OCI-LY7 (cell line): ENCODE measurements around the gene HSD17B13. TPM values are rescaled to one million over a fixed set of nuclear protein-coding genes. Genes with fewer than 3 reads are reported as not detected.

ENCODE experiments used
- BruUV-seq: library from RNA; stranded (reverse); fragments of 400-500 nt; replicated peaks from 2 replicates; lab custom pipeline; 2021; lab: Mats Ljungman, UMichigan
- CTCF ChIA-PET: fragments of 300-600 bp; sonication (Branson Sonifier 250); formaldehyde crosslinking; loops from one replicate; lab custom pipeline; 2022; ENCODE audit warnings: antibody characterized with exemption; ENCODE audit not compliant: unreplicated experiment; lab: Charles Lee
- POLR2A ChIA-PET: fragments of 300-600 bp; sonication (Branson Sonifier 250); formaldehyde crosslinking; loops from one replicate; lab custom pipeline; 2022; ENCODE audit warnings: antibody characterized with exemption; lab: Charles Lee
- DNase-seq: peaks from one replicate; pipeline ENCODE4 v3.0.0-alpha.2; 2015; ENCODE audit warnings: low spot score
- H2AFZ ChIP-seq: fragments of 200-600 bp; sonication (generic), shearing (Covaris generic); 2 replicates; pipeline ENCODE4 v1.6.1; 2014; ENCODE audit warnings: mild to moderate bottlenecking, antibody characterized with exemption, low read length, moderate library complexity
- H3K27ac ChIP-seq: fragments of 200-600 bp; sonication (generic); 2 replicates; pipeline ENCODE4 v1.5.1; 2014; ENCODE audit warnings: mixed run types, low read depth, mild to moderate bottlenecking, moderate library complexity, low read length, inconsistent platforms; ENCODE audit not compliant: poor library complexity, severe bottlenecking
- H3K36me3 ChIP-seq: fragments of 200-600 bp; sonication (generic); 2 replicates; pipeline ENCODE4 v1.6.1; 2014; ENCODE audit warnings: mild to moderate bottlenecking, antibody characterized with exemption, low read length, moderate library complexity, mixed read lengths; ENCODE audit not compliant: insufficient read depth
- H3K4me1 ChIP-seq: fragments of 200-600 bp; sonication (generic); 2 replicates; pipeline ENCODE4 v1.5.1; 2014; ENCODE audit warnings: mild to moderate bottlenecking, low read length; ENCODE audit not compliant: insufficient read depth, poor library complexity, severe bottlenecking
- H3K4me2 ChIP-seq: fragments of 200-600 bp; sonication (generic); 2 replicates; pipeline ENCODE4 v1.6.1; 2014; ENCODE audit warnings: mild to moderate bottlenecking, low read length
- H3K4me3 ChIP-seq: fragments of 200-600 bp; sonication (generic); 2 replicates; pipeline ENCODE4 v1.5.1; 2014; ENCODE audit warnings: mild to moderate bottlenecking, low read depth, low read length; ENCODE audit not compliant: poor library complexity, severe bottlenecking
- H3K79me2 ChIP-seq: fragments of 200-600 bp; sonication (generic); 2 replicates; pipeline ENCODE4 v1.6.1; 2016; ENCODE audit warnings: low read depth, mild to moderate bottlenecking, low read length, moderate library complexity, mixed read lengths; ENCODE audit not compliant: insufficient read depth
- H3K9me2 ChIP-seq: fragments of 200-600 bp; sonication (generic); 2 replicates; pipeline ENCODE4 v1.6.1; 2016; ENCODE audit warnings: mild to moderate bottlenecking, low read length, mixed read lengths; ENCODE audit not compliant: insufficient read depth
- H3K9me3 ChIP-seq: fragments of 200-600 bp; sonication (generic); 2 replicates; pipeline ENCODE4 v1.6.1; 2014; ENCODE audit warnings: mild to moderate bottlenecking, mixed run types, low read length, mixed read lengths
- H4K20me1 ChIP-seq: fragments of 200-600 bp; sonication (generic); 2 replicates; pipeline ENCODE4 v1.6.1; 2014; ENCODE audit warnings: mild to moderate bottlenecking, antibody characterized with exemption, low read length, moderate library complexity, mixed read lengths; ENCODE audit not compliant: insufficient read depth
- CTCF ChIP-seq: fragments of 200-600 bp; sonication (generic); conservative IDR thresholded peaks from 2 replicates; pipeline ENCODE4 v1.5.1; 2014; ENCODE audit warnings: mild to moderate bottlenecking, antibody characterized with exemption, low read length, moderate library complexity, mixed read lengths
- EZH2phosphoT487 ChIP-seq: fragments of 200-600 bp; sonication (generic); IDR thresholded peaks from 2 replicates; pipeline ENCODE4 v1.6.1; 2018; ENCODE audit warnings: low read depth, borderline replicate concordance, mild to moderate bottlenecking, mixed run types, antibody characterized with exemption, low read length, moderate library complexity, mixed read lengths
- intact Hi-C: fragments of 100-400 bp; cut with micrococcal nuclease; formaldehyde crosslinking; loops from one replicate; pipeline ENCODE4 v1.10.0; 2022; ENCODE audit not compliant: unreplicated experiment
- total RNA-seq, 2 experiments: library from RNA; depleted of rRNA in 1 of 2; stranded (reverse); fragments of >200 nt in 1 of 2; shearing (Covaris generic) in 1 of 2; gene quantifications; 2 replicates each; pipeline ENCODE4 v1.2.3, GENCODE V29; 2014 to 2022

The HSD17B13 gene
- total RNA-seq, 2 experiments from 2014 or later, result not detected

- no peak overlapping the region for H3K4me2 ChIP-seq
- H3K36me3 ChIP-seq, result no peaks in the 10 kb centered on the region
- no peak for TF ChIP-seq CTCF
- TF ChIP-seq EZH2phosphoT487, result no peak
- DNase-seq, result no peak
- intact Hi-C loops, result no loop called here
- H3K27ac ChIP-seq, result no peak overlapping the region
- H2AFZ ChIP-seq, result no peak overlapping the region
- H3K79me2 ChIP-seq, result no peaks in the 10 kb centered on the region
- no peaks in the 10 kb centered on the region for H3K9me2 ChIP-seq
- no peaks in the 10 kb centered on the region for H4K20me1 ChIP-seq
- no peak overlapping the region for H3K4me3 ChIP-seq
- no TSS peak for BruUV-seq
- H3K9me3 ChIP-seq, result no peaks in the 10 kb centered on the region
- H3K4me1 ChIP-seq, result no peaks in the 10 kb centered on the region
- ChIA-PET POLR2A (interaction anchor here (0.9 kb wide), 1 partner anchor 9 kb away, joined by 4 read pairs; no protein-coding TSS in a partner anchor), CTCF (no interaction called here)
Measured at GRCh38 chr4:87313756-87314155, 8.9 kb downstream of the HSD17B13 start.

GRCh38 chr4:87311684-87312083 lies 11.0 kb downstream of the HSD17B13 start:
- no peak for DNase-seq
- no peaks in the 10 kb centered on the region for H3K4me1 ChIP-seq
- H3K9me2 ChIP-seq, result no peaks in the 10 kb centered on the region
- no peaks in the 10 kb centered on the region for H3K9me3 ChIP-seq
- BruUV-seq, result no TSS peak
- no peak overlapping the region for H3K4me3 ChIP-seq
- no peaks in the 10 kb centered on the region for H4K20me1 ChIP-seq
- no peak for TF ChIP-seq CTCF
- TF ChIP-seq EZH2phosphoT487, result no peak
- H3K4me2 ChIP-seq, result no peak overlapping the region
- ChIA-PET CTCF (no interaction called here), POLR2A (no interaction called here)
- no peaks in the 10 kb centered on the region for H3K36me3 ChIP-seq
- intact Hi-C loops, result no loop called here
- H3K79me2 ChIP-seq, result no peaks in the 10 kb centered on the region
- H2AFZ ChIP-seq, result no peak overlapping the region
- H3K27ac ChIP-seq, result no peak overlapping the region

- no peaks in the 10 kb centered on the region for H3K9me2 ChIP-seq
- H3K4me1 ChIP-seq, result no peaks in the 10 kb centered on the region
- intact Hi-C loops, result no loop called here
- ChIA-PET POLR2A (interaction anchor here (1.2 kb wide), 1 partner anchor 9 kb away, joined by 4 read pairs; no protein-coding TSS in a partner anchor), CTCF (no interaction called here)
- no peaks in the 10 kb centered on the region for H4K20me1 ChIP-seq
- no TSS peak for BruUV-seq
- no peak overlapping the region for H3K4me2 ChIP-seq
- H2AFZ ChIP-seq, result no peak overlapping the region
- TF ChIP-seq EZH2phosphoT487 (no peak), CTCF (no peak)
- no peaks in the 10 kb centered on the region for H3K36me3 ChIP-seq
- no peaks in the 10 kb centered on the region for H3K9me3 ChIP-seq
- no peak for DNase-seq
- no peaks in the 10 kb centered on the region for H3K79me2 ChIP-seq
- no peak overlapping the region for H3K4me3 ChIP-seq
- H3K27ac ChIP-seq, result no peak overlapping the region
Measured at GRCh38 chr4:87310691-87311335, 11.9 kb downstream of the HSD17B13 start.
